Stimulated activated CD4-positive, alpha-beta T cell treated with anti-CD3 and anti-CD28 coated beads, Interleukin-4, amount 100 ng/mL, for 48 hours (primary cell): ENCODE measurements around the gene ADAMTS13.
"Not testable (repeated sequence)": the region's sequence is repeated elsewhere in the genome, so short reads cannot be mapped to it uniquely, and the experiment has no call there.

Experiments used
- DNase-seq, 2 donors: peaks; one replicate each; pipeline ENCODE4 v3.0.0-alpha.2; 2020; ENCODE audit warnings: low read depth in 2 of 2

ADAMTS13 gene

GRCh38 chr9:133392308-133392707 is 29.9 kb upstream of the ADAMTS13 start:
- DNase-seq, result not testable (repeated sequence)

- no peak for DNase-seq
These were observed 28.8 kb upstream of the ADAMTS13 start for GRCh38 chr9:133393399-133393798.

DNA sequence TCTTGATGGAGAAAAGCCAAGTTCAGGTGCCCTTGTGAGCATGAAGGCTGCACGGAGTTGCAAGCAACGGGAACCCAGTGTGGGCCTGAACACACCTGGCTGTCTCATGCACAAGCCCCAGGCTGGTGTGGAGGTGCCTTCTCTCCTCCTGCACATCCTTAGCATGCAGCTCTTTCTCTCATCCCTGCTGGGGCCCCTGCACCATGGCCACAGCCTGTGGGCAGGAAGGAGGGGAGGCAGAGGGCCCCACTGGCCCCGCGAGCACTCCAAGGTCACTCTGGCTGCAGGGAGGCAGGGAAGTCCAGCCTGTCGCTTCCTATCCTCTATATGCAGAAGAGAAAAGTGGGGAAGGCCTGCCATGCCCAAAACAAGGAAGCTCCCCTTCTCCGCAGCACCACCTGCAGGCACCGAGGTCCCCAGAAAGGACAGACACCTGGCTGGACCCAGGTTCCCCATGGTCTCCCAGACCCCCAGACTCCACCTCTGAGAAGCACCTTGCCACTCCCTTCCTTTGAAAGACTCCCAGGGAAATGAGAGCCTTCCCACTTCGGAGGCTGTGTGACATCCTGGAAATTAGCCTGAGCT is 27.4 kb upstream of the ADAMTS13 start:
- DNase-seq, result no peak

DNA sequence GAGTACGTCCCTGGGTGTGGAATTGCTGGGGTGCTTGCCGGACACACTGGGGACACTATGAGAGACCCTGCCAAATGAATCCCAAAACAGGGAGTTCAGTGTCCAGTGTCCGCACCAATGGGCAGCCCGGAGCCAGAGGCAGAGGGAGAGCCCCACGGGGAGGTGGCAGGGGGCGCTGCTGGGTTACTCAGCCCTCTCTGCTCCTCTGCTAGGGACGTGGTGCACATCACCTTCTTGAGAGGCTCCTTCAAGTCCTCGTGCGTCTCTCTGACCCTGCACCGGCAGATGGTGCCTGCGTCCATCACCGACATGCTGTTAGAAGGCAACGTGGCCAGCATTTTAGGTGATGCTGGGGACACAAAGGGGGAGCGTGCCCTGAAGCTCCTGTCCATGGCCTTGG is 25.2 kb upstream of the ADAMTS13 start:
- DNase-seq, result no peak

DNA sequence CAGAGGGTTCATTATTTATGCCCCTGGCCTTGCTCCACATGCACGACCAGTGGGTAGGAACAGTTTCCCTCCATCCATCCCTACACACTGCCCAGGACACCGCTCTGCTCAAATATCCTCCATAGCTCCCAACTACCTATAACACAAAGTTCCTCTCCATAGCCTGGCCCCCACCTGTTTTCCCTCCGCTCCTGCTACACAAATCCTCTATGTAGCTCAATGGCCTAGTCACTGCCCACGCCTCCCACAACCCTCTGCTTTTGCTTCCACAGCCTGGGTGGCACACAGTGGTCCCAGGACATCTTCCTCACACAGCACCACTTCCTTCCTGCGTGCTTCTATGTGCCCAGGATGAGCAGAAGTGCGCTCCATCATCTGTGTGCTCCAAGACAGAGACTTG is 24.8 kb upstream of the ADAMTS13 start:
- DNase-seq, result no peak

GRCh38 chr9:133397895-133398294 is 24.3 kb upstream of the ADAMTS13 start:
- DNase-seq, result no peak

DNA sequence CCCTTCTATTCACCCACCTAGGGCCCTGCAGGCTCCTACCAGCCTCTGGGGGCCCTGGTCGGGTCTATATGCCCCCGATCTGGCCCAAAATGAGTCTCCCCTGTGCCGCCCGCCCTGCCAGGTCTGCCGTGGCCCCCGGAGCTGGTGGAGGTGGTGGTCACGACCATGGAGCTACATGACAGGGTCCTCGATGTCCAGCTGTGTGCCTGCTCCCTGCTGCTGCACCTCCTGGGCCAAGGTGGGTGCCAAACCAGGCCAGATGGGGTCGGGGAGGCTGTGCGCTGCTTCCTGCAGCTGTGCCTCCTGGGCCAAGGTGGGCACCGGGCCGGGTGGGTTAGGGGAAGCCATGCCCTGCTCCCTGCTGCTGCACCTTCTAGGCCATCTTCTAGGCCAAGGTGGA is 21.9 kb upstream of the ADAMTS13 start:
- DNase-seq, result no peak

- DNase-seq, result no peak
These were observed 20.6 kb upstream of the ADAMTS13 start for GRCh38 chr9:133401588-133401987.

DNA sequence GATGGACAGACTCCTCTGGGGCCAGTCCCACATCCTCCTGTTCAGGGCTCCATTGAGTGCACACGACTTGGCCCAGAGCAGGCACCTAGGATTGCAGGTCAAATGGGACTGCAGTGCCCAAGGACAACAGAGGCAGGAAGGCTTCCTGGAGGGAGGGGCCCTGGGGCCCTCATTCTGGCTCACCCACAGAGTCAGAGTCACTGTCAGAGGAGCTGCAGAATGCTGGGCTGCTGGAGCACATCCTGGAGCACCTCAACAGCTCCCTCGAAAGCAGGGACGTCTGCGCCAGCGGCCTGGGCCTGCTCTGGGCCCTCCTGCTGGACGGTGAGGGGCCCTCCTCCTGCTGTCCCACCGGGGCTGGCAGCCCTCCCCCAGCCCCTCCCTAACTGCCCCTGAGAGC is 19.5 kb upstream of the ADAMTS13 start:
- no peak for DNase-seq

DNA sequence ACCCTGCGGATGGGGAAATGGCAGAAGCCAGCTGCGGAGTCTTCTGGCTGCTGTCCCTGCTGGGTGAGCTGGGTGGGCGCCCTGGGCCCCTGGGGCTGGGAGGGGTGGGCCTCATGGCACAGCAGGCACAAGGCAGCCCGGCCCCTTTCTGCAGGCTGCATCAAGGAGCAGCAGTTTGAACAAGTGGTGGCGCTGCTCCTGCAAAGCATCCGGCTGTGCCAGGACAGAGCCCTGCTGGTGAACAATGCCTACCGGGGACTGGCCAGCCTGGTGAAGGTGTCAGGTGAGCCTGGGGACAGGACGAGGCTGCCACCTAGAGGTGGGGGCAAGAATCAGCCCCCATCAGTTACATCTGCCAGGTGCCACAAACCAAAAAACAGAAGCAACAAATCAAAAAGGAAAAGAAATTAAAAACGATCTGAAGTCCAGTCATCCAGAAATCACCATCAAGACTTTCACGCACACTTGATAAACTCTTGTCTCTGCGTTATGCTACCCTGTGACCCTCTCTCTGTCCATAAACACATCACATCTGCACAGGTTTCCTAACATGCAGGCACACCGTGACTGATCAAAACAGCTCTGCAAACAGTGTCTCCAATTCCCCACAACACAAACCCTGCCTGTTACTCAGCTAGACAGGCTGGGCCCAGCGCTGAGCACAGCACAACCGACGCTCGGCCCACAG is 18.3 kb upstream of the ADAMTS13 start:
- peak; percentile 40 to 46 for DNase-seq

DNA sequence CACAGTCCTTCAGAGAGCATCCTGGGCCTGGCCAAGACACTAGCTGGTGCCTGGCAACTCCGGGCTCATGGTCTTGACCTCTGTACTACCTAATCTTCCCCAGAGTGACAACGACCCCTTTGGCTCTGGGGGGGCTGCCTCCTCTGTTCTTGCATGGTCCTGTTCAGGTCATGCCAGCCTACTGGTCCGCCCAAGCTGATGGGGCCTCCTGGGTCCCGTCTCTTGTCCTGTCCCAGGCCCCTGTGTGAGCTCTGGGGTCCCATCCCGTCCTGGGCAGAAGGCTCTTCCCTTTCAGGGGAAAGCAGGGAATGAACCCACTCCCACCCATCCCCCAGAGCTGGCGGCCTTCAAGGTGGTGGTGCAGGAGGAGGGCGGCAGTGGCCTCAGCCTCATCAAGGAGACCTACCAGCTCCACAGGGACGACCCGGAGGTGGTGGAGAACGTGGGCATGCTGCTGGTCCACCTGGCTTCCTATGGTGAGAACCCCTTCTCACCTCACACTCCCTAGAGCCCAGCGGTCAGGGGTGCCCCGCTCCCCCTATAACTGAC is 17.6 kb upstream of the ADAMTS13 start:
- no peak for DNase-seq

DNA sequence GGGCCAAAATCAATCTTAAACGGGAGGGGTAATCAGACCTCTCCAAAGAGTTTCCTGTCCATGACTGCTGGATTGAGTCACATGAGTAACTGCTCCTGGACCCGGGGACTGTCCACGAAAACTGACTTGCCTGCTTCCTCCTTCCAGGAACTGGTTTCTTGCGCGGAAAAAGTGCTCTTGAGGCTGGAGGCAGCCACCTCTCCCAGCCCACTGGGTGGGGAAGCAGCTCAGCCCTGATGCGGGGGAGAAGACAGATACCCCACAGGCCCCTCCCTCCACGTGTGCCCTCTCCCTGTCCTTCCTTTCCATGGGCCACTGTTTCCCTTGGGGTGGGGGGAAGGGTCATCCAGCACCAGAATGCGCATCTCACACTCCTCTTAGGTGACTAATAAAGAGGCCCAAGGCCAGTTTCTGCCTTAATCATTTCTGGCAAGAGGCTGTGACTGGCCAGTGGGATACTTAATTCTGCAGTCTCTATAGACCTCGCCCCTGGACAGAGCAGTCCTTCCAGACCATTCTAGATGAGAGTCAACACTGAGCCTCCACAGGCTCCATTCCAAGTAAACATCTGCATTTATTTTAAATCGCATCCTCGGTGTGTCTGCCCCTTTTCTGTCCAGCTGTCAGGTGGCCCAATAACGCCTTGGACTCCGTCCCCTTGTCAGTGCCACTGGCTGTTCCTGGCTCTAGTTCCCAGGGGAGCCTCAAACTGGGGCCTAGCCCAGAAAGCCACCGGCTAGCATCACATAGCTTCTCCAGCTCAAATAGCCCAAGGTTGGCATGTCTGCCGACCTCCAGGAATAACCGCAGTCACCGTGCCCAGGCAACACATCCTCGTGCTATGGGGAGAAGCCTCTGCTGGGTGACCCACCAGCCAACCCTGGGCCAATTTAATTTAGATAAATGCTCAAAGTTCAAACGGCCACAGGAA is 16.4 kb upstream of the ADAMTS13 start:
- DNase-seq, result no peak

GRCh38 chr9:133406480-133407307 is 15.5 kb upstream of the ADAMTS13 start:
- peak; percentile 76 to 85 for DNase-seq

- DNase-seq, result no peak
These were observed 14.1 kb upstream of the ADAMTS13 start for GRCh38 chr9:133408042-133408441.

- DNase-seq, result no peak
These were observed 7.0 kb upstream of the ADAMTS13 start for GRCh38 chr9:133415170-133415569.

GRCh38 chr9:133417541-133418461 is 4.4 kb upstream of the ADAMTS13 start, which contains the start of gene REXO4:
Gene REXO4, minus strand, starts transcription at chr9:133418010. Its CDS starts 166 bp downstream, at chr9:133417844.
- peak; percentile 78 to 82 for DNase-seq

GRCh38 chr9:133419005-133419404 is 3.2 kb upstream of the ADAMTS13 start:
- no peak for DNase-seq

DNA sequence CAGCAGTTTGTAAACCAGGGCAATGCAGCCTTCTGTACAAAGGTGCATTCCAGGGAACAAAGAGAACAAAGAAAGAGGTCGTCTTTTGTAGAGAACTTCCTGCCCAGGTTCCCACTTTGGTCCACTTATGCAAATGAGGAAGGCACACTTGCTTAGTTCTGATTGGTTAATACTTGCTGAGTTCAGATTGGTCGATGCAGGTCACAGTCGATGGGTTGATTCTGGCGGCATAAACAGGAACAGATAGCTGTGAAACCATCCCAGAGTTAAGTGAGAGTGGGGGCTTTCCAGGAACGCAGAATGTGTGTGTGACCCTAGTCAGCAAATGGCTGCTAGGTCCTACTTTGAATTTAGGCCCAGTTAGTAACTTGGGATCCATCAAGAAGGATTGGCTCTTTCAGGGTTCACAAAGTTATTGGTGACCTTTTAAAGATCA is 1.8 kb upstream of the ADAMTS13 start:
- no peak for DNase-seq

DNA sequence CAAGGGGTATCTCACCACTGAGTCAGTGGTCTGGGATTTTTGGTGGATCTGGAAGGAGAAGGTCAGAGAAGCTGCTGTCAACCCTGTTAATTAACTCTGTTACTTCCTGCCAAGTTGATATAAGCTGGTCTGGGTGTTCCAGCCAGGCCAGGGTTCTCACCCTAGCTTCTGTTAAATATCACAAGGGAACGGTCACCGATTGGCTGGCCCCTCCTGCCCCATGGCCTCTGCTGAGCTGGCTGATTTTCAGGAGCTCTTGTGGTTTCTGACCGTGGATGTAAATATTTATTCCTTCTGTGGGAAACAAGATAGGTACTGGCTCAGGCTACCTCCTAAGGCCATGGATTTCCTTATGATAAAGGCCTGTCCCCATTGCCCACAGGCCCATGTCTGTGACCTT is 1.0 kb downstream of the ADAMTS13 start:
- DNase-seq, result no peak

DNA sequence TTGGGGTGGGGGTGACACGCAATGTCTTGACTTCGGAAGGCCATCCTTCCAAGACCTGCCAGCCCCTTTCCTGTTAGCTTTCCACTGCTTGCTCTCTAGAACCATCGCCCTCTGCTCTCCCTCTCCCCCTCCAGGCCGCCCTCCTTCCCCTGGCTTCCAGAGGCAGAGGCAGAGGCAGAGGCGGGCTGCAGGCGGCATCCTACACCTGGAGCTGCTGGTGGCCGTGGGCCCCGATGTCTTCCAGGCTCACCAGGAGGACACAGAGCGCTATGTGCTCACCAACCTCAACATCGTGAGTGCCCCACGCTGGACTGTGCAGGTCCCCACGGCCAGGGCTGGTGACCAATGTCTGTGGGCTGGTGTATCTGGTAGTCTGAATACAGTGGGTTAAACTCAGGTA is 2.0 kb downstream of the ADAMTS13 start:
- no peak for DNase-seq
